Epithelial cell of esophagus (primary cell): ENCODE measurements around the gene NAE1.

Experiments
- DNase-seq: peaks from one replicate; pipeline ENCODE4 v3.0.0; 2010; ENCODE audit warnings: low read depth
- H3K4me3 ChIP-seq: 2 replicates; pipeline ENCODE4 v1.5.1; 2011; ENCODE audit warnings: mild to moderate bottlenecking, low read length, control low read depth
- CTCF ChIP-seq: IDR thresholded peaks from 2 replicates; pipeline ENCODE4 v1.5.1; 2011; ENCODE audit warnings: low read depth, mild to moderate bottlenecking, low read length, control low read depth, inconsistent platforms; ENCODE audit not compliant: insufficient read depth; ENCODE audit errors: missing control alignments

Gene NAE1

GRCh38 chr16:66752958-66753357 is 77.8 kb downstream of the NAE1 start:
- DNase-seq: no peak
- no peak for TF ChIP-seq CTCF

More at GRCh38 chr16:66752958-66753357, 77.8 kb downstream of the NAE1 start:
- H3K4me3 ChIP-seq: no peak overlapping the region
